ENCODE data around the gene NKAIN4.

NKAIN4 gene

GRCh38 chr20:63216849-63217471, 37.3 kb downstream of the NKAIN4 start:
- TF ChIP-seq, protein P1, sequence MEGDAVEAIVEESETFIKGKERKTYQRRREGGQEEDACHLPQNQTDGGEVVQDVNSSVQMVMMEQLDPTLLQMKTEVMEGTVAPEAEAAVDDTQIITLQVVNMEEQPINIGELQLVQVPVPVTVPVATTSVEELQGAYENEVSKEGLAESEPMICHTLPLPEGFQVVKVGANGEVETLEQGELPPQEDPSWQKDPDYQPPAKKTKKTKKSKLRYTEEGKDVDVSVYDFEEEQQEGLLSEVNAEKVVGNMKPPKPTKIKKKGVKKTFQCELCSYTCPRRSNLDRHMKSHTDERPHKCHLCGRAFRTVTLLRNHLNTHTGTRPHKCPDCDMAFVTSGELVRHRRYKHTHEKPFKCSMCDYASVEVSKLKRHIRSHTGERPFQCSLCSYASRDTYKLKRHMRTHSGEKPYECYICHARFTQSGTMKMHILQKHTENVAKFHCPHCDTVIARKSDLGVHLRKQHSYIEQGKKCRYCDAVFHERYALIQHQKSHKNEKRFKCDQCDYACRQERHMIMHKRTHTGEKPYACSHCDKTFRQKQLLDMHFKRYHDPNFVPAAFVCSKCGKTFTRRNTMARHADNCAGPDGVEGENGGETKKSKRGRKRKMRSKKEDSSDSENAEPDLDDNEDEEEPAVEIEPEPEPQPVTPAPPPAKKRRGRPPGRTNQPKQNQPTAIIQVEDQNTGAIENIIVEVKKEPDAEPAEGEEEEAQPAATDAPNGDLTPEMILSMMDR (IDR thresholded peaks at IDR 0.05; ENCODE audit: low read depth, low read length): no peak
- H3K4me3 ChIP-seq (replicated peaks in 1 of 2; ENCODE audit: low read depth in 2 of 2, low read length in 2 of 2): peak overlapping the region; percentile 61 to 75
- DNase-seq (ENCODE audit: low read depth in 2 of 2): no peak

GRCh38 chr20:63216041-63216848, 38.0 kb downstream of the NKAIN4 start, which contains the start of gene YTHDF1:
TSS of gene YTHDF1 (minus strand) at chr20:63216131. CDS start at chr20:63215892, 239 bp downstream.
- peak within 1 kb of the TSS; percentile 74 to 75 for H3K4me3 ChIP-seq (replicated peaks in 1 of 2; ENCODE audit: low read depth in 2 of 2, low read length in 2 of 2)
- DNase-seq (ENCODE audit: low read depth in 2 of 2): peak; percentile 92 to 96
- TF ChIP-seq, protein P1 (IDR thresholded peaks at IDR 0.05; ENCODE audit: low read depth, low read length): no peak

GRCh38 chr20:63215101-63216040, 38.9 kb downstream of the NKAIN4 start:
- peak overlapping the region; percentile 74 to 75 for H3K4me3 ChIP-seq (replicated peaks in 1 of 2; ENCODE audit: low read depth in 2 of 2, low read length in 2 of 2)
- TF ChIP-seq, protein P1 (IDR thresholded peaks at IDR 0.05; ENCODE audit: low read depth, low read length): peak; percentile 74
- DNase-seq (ENCODE audit: low read depth in 2 of 2): peak; percentile 65 to 69

DNA sequence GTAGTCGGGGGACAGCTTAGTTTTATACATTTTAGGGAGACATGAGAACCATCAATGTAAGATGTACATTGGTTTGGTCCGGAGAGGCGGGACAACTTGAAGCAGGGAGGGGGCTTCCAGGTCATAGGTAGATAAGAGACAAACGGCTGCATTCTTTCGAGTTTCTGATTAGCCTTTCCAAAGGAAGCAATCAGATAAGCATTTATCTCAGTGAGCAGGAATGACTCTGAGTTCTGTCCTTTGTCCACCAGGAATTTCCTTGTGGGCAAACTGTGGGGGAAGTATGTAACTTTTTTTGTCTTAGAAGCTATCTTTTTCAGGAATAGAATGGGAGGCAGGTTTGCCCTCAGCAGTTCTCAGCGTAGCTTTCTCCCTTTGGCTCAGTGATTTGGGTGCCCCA, 39.7 kb downstream of the NKAIN4 start:
- peak overlapping the region; percentile 74 to 75 for H3K4me3 ChIP-seq (replicated peaks in 1 of 2; ENCODE audit: low read depth in 2 of 2, low read length in 2 of 2)
- no peak for DNase-seq (ENCODE audit: low read depth in 2 of 2)
- TF ChIP-seq, protein P1 (IDR thresholded peaks at IDR 0.05; ENCODE audit: low read depth, low read length): no peak

- no peak overlapping the region for H3K4me3 ChIP-seq (replicated peaks in 1 of 2; ENCODE audit: low read depth in 2 of 2, low read length in 2 of 2)
- no peak for DNase-seq (ENCODE audit: low read depth in 2 of 2)
- TF ChIP-seq, protein P1 (IDR thresholded peaks at IDR 0.05; ENCODE audit: low read depth, low read length): no peak
Measured at GRCh38 chr20:63212792-63213191, 41.5 kb downstream of the NKAIN4 start.

GRCh38 chr20:63212393-63212730, 41.9 kb downstream of the NKAIN4 start:
- H3K4me3 ChIP-seq (replicated peaks in 1 of 2; ENCODE audit: low read depth in 2 of 2, low read length in 2 of 2): no peak overlapping the region
- DNase-seq (ENCODE audit: low read depth in 2 of 2): no peak
- TF ChIP-seq, protein P1 (IDR thresholded peaks at IDR 0.05; ENCODE audit: low read depth, low read length): no peak

Data from cardiac fibroblast (primary cell).